Fibroblast of the aortic adventitia (primary cell): ENCODE data around the gene MAGI2. TPM values are rescaled to one million over a fixed set of nuclear protein-coding genes. Genes with fewer than 3 reads are reported as not detected.

ENCODE experiments used
- DNase-seq: peaks from one replicate; pipeline ENCODE4 v3.0.0-alpha.2; 2010; ENCODE audit warnings: low read depth
- H3K4me3 ChIP-seq: 2 replicates; pipeline ENCODE4 v1.5.1; 2011; ENCODE audit warnings: low read depth, mild to moderate bottlenecking, control low read depth, low read length, moderate library complexity
- CTCF ChIP-seq: IDR thresholded peaks from 2 replicates; pipeline ENCODE4 v1.5.1; 2011; ENCODE audit warnings: mild to moderate bottlenecking, low read length, control low read depth, inconsistent platforms; ENCODE audit not compliant: insufficient read depth
- total RNA-seq: library from RNA; depleted of rRNA; stranded (reverse); fragments of >200 nt; gene quantifications from 2 replicates; pipeline ENCODE4 v1.2.3, GENCODE V29; 2012; ENCODE audit warnings: low replicate concordance

MAGI2 gene
- total RNA-seq, 1 donor = 25.5 TPM

- DNase-seq = no peak
- no peak for TF ChIP-seq CTCF
- H3K4me3 ChIP-seq = no peak overlapping the region
Observed at GRCh38 chr7:78367280-78367773, 1086.1 kb downstream of the MAGI2 start.

- DNase-seq = no peak
- H3K4me3 ChIP-seq = no peak overlapping the region
- no peak for TF ChIP-seq CTCF
Observed at GRCh38 chr7:78363866-78364265, 1089.6 kb downstream of the MAGI2 start.

GRCh38 chr7:78359836-78360235, 1093.6 kb downstream of the MAGI2 start:
- no peak for DNase-seq
- no peak for TF ChIP-seq CTCF
- no peak overlapping the region for H3K4me3 ChIP-seq

DNA sequence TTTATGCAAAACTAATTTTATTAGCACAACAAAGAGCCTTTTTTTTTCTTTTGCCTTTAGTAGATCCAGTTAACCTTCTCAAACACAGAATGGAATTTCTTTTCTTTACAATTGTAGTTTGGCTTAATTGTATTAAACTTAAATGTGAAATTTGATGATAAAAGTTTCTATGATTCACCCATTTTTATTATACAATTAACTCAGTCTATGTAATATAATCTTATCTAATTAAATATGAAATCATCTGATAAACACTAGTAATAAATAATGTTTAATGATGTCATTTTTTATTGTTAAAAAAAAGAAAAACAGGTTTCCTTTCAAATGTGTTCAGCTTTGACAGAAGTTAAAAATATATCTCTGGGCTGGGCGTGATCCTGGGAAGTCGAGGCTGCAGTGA, 1095.8 kb downstream of the MAGI2 start:
- no peak for DNase-seq
- no peak for TF ChIP-seq CTCF
- no peak overlapping the region for H3K4me3 ChIP-seq

DNA sequence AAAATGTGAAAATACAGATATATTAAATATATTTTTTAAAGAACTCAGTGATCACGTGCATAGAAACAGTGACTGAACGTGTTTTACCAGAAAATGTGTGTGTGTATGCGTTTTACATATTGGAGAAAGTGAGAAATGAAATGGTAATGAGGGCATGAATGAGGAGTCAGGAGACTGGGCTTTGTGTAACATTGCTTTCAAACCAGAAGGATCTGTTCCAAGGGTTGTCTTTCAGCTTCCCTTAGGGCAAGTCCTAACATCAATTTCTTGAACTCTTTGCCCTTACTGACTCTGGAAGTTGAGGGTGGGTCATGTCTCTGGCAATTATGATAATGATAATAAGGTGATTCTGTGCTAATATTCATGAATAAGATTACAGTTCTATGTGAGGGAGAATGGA, 1097.6 kb downstream of the MAGI2 start:
- no peak for TF ChIP-seq CTCF
- H3K4me3 ChIP-seq = no peak overlapping the region
- no peak for DNase-seq

- no peak for DNase-seq
- H3K4me3 ChIP-seq = no peak overlapping the region
- no peak for TF ChIP-seq CTCF
Observed at GRCh38 chr7:78350926-78351325, 1102.5 kb downstream of the MAGI2 start.

- no peak overlapping the region for H3K4me3 ChIP-seq
- TF ChIP-seq CTCF = no peak
- DNase-seq = no peak
Observed at GRCh38 chr7:78350391-78350790, 1103.1 kb downstream of the MAGI2 start.
